H1 (cell line): ENCODE results near the gene RAB3IL1. TPM values are rescaled to one million over a fixed set of nuclear protein-coding genes. Genes with fewer than 3 reads are reported as not detected.

ENCODE experiments used
- BACH1 ChIP-seq: IDR thresholded peaks from 2 replicates; pipeline ENCODE4 v1.6.1; 2012; ENCODE audit warnings: low read length, improper control_type of control experiment
- BRCA1 ChIP-seq: IDR thresholded peaks from 2 replicates; pipeline ENCODE4 v1.6.1; 2012; ENCODE audit warnings: low read depth, low read length, improper control_type of control experiment
- GABPA ChIP-seq: IDR thresholded peaks from 2 replicates; pipeline ENCODE4 v1.6.1; 2011; ENCODE audit warnings: mild to moderate bottlenecking, low read length, moderate library complexity, borderline replicate concordance; ENCODE audit not compliant: insufficient read depth
- JUN ChIP-seq: IDR thresholded peaks from 2 replicates; pipeline ENCODE4 v1.6.1; 2011; ENCODE audit warnings: low read depth, mild to moderate bottlenecking, improper control_type of control experiment, low read length
- KDM5A ChIP-seq: fragments of 200-600 bp; IDR thresholded peaks from 2 replicates; pipeline ENCODE4 v1.7.1; 2012; ENCODE audit warnings: mild to moderate bottlenecking, low read length, inconsistent platforms, mixed read lengths
- MAX ChIP-seq: IDR thresholded peaks from 2 replicates; pipeline ENCODE4 v1.6.1; 2012; ENCODE audit warnings: inconsistent platforms
- NANOG ChIP-seq: IDR thresholded peaks from 2 replicates; pipeline ENCODE4 v1.6.1; 2011; ENCODE audit warnings: low read length, low read depth, mild to moderate bottlenecking, inconsistent platforms; ENCODE audit not compliant: insufficient read depth, poor library complexity, severe bottlenecking
- SUZ12 ChIP-seq: fragments of 200-600 bp; sonication (generic); IDR thresholded peaks from 2 replicates; pipeline ENCODE4 v1.6.1; 2012; ENCODE audit warnings: mild to moderate bottlenecking, inconsistent platforms, low read length, moderate library complexity, mixed read lengths
- TCF12 ChIP-seq: IDR thresholded peaks from 2 replicates; pipeline ENCODE4 v1.6.1; 2011; ENCODE audit warnings: low read depth, mild to moderate bottlenecking, low read length
- polyA plus RNA-seq, 7 experiments: library from polyadenylated mRNA; depleted of rRNA in 3 of 7; stranded (reverse) in 5 of 7; unstranded in 2 of 7; fragments of >200 nt in 5 of 7; fragments of 200-250 nt in 2 of 7; gene quantifications; 1 replicate in 5 of 7; 2 replicates in 1 of 7; 4 replicates in 1 of 7; pipeline versions ENCODE4 v1.2.1 to v1.2.3, GENCODE V29; 2011 to 2013; ENCODE audit warnings: missing spikeins in 2 of 7, mixed read lengths in 2 of 7
- total RNA-seq: library from RNA; stranded (reverse); fragmentation: NEBNext Ultra II Directional; extraction: Animal tissue kit (Norgen Biotek cat#: 25700); gene quantifications from 2 replicates; pipeline ENCODE4 v1.2.1, GENCODE V29; 2021

RAB3IL1 gene
- total and polyA plus RNA-seq, 2 of the 8 experiments (the other 6 are each of a cell fraction or from before 2014, with no cell fraction given) = 6.8 to 7.9 TPM

- TF ChIP-seq MAX (no peak), BRCA1 (no peak), JUN (no peak), SUZ12 (no peak), BACH1 (no peak), TCF12 (no peak), GABPA (no peak), NANOG (no peak), KDM5A (no peak)
- TF ChIP-seq, all 59 proteins: peak for 0
These were observed 4.9 kb downstream of the RAB3IL1 start (continued) for GRCh38 chr11:61912530-61912898.
